Gastroesophageal sphincter (tissue), 4 donors: Measurements from ENCODE around the gene CD276. TPM values are rescaled to one million over a fixed set of nuclear protein-coding genes. Genes with fewer than 3 reads are reported as not detected.

ENCODE experiments used
- ATAC-seq: fragments of 150-250 bp; one replicate; pipeline ENCODE4 v1.9.1; 2016; ENCODE audit warnings: mild to moderate bottlenecking, moderate library complexity
- H3K27ac ChIP-seq, 4 donors: fragments of 200-600 bp; sonication (generic) in 3 of 4; 1 replicate in 3 of 4; 2 replicates in 1 of 4; pipeline ENCODE4 v1.5.1; 2016 to 2019
- H3K27me3 ChIP-seq: fragments of 200-600 bp; sonication (generic); one replicate; pipeline ENCODE4 v1.5.1; 2019
- H3K36me3 ChIP-seq, 2 donors: fragments of 200-600 bp; sonication (generic); one replicate each; pipeline ENCODE4 v1.5.1; 2019; ENCODE audit warnings: control low read depth in 1 of 2
- H3K4me1 ChIP-seq, 3 donors: fragments of 200-600 bp; sonication (generic); 1 replicate in 2 of 3; 2 replicates in 1 of 3; pipeline ENCODE4 v1.5.1; 2016 to 2019; ENCODE audit warnings: control low read depth in 2 of 3
- H3K4me3 ChIP-seq, 2 donors: fragments of 200-600 bp; sonication (generic); one replicate each; pipeline ENCODE4 v1.5.1; 2019; ENCODE audit warnings: mild to moderate bottlenecking in 1 of 2, moderate library complexity in 1 of 2
- H3K9me3 ChIP-seq, 3 donors: fragments of 200-600 bp; sonication (generic); one replicate each; pipeline ENCODE4 v1.5.1; 2017 to 2019; ENCODE audit warnings: control low read depth in 2 of 3
- CTCF ChIP-seq, 4 experiments: fragments of 200-600 bp in 2 of 4; fragments of 450-650 bp in 2 of 4; sonication (generic) in 1 of 4; IDR thresholded peaks; one replicate each; pipeline ENCODE4 v1.5.1; 2017 to 2019; ENCODE audit warnings: antibody characterized with exemption in 4 of 4, mild to moderate bottlenecking in 2 of 4, moderate library complexity in 2 of 4
- EP300 ChIP-seq: sonication (generic); formaldehyde crosslinking; IDR thresholded peaks from one replicate; pipeline ENCODE4 v1.6.1; 2017; ENCODE audit warnings: antibody characterized with exemption, mild to moderate bottlenecking
- POLR2A ChIP-seq, 2 donors: fragments of 450-650 bp; IDR thresholded peaks; one replicate each; pipeline ENCODE4 v1.6.1; 2017; ENCODE audit warnings: antibody characterized with exemption in 2 of 2, mild to moderate bottlenecking in 2 of 2, moderate library complexity in 1 of 2
- POLR2AphosphoS5 ChIP-seq: sonication (generic); formaldehyde crosslinking; IDR thresholded peaks from one replicate; pipeline ENCODE4 v1.6.1; 2017; ENCODE audit warnings: antibody characterized with exemption
- WGBS, 2 donors: methylation state at CpG; one replicate each; pipeline ENCODE4 v1.1.5; 2018; ENCODE audit warnings: low coverage in 1 of 2; 5-methylcytosine and 5-hydroxymethylcytosine counted together
- total RNA-seq, 4 donors: library from RNA; depleted of rRNA; stranded (reverse); fragments of >200 nt; gene quantifications; one replicate each; pipeline ENCODE4 v1.1.0, GENCODE V29; 2016

CD276 gene
- total RNA-seq, 4 donors from 2014 or later, result 34.7 to 61.5 (median 48.0) TPM

- H3K4me1 ChIP-seq, result peaks cover 0 to 45% (median 14%) of the 10 kb centered on the region in 3 donors
- peaks cover 17% of the 10 kb centered on the region for H3K27me3 ChIP-seq
- H3K4me3 ChIP-seq, result peak overlapping the region in 1 of 2 donors; percentile 87
- ATAC-seq, result no peak
- no peaks in the 10 kb centered on the region for H3K9me3 ChIP-seq
- TF ChIP-seq POLR2AphosphoS5, result no peak
- TF ChIP-seq EP300, result no peak
- no peak for TF ChIP-seq POLR2A (IDR thresholded peaks at IDR 0.05)
- no peak for TF ChIP-seq CTCF (IDR thresholded peaks at IDR 0.05)
- no peak overlapping the region for H3K27ac ChIP-seq
- peaks cover 0 to 4% of the 10 kb centered on the region in 2 donors for H3K36me3 ChIP-seq
- 96% methylated on average over 5 of the region's 20 CpGs; no CpG with 5 or more reads in 1 of the 2 donors for WGBS, 2 donors
These were observed 66.8 kb downstream of the CD276 start for GRCh38 chr15:73750951-73751350.

GRCh38 chr15:73751511-73751898 is 67.3 kb downstream of the CD276 start:
- TF ChIP-seq POLR2AphosphoS5, result no peak
- no peak for TF ChIP-seq CTCF (IDR thresholded peaks at IDR 0.05)
- Histone ChIP-seq H3K4me3 (peak overlapping the region; percentile 56 to 87), H3K27ac (peak overlapping the region in 1 of 4 donors; percentile 85), H3K4me1 (peaks cover 0 to 45% (median 14%) of the 10 kb centered on the region in 3 donors), H3K27me3 (peaks cover 17% of the 10 kb centered on the region), H3K9me3 (no peaks in the 10 kb centered on the region), H3K36me3 (peaks cover 0 to 4% of the 10 kb centered on the region in 2 donors)
- WGBS, 2 donors, result 0% methylated on average over 6 of the region's 9 CpGs; no CpG with 5 or more reads in 1 of the 2 donors
- no peak for ATAC-seq

GRCh38 chr15:73751899-73752805 is 68.0 kb downstream of the CD276 start:
- ATAC-seq, result peak; percentile 34
- peak overlapping the region; percentile 56 to 87 for H3K4me3 ChIP-seq
- no peaks in the 10 kb centered on the region for H3K9me3 ChIP-seq
- no CpG with 5 or more reads among the region's 79 CpGs for WGBS, 2 donors
- peak overlapping the region in 3 of 4 donors; percentile 74 to 85 (median 76) for H3K27ac ChIP-seq
- TF ChIP-seq CTCF (IDR thresholded peaks at IDR 0.05) (no peak), EP300 (no peak), POLR2AphosphoS5 (no peak), POLR2A (IDR thresholded peaks at IDR 0.05) (no peak)
- H3K27me3 ChIP-seq, result peaks cover 17% of the 10 kb centered on the region
- peaks cover 0 to 45% (median 14%) of the 10 kb centered on the region in 3 donors for H3K4me1 ChIP-seq
- peaks cover 0 to 4% of the 10 kb centered on the region in 2 donors for H3K36me3 ChIP-seq

GRCh38 chr15:73752806-73753193 is 68.6 kb downstream of the CD276 start:
- peaks cover 17% of the 10 kb centered on the region for H3K27me3 ChIP-seq
- ATAC-seq, result peak; percentile 49
- peaks cover 0 to 4% of the 10 kb centered on the region in 2 donors for H3K36me3 ChIP-seq
- peak overlapping the region; percentile 56 to 87 for H3K4me3 ChIP-seq
- TF ChIP-seq EP300, result no peak
- no peak for TF ChIP-seq CTCF (IDR thresholded peaks at IDR 0.05)
- no peak for TF ChIP-seq POLR2A (IDR thresholded peaks at IDR 0.05)
- no peak for TF ChIP-seq POLR2AphosphoS5
- H3K27ac ChIP-seq, result peak overlapping the region in 3 of 4 donors; percentile 74 to 85 (median 76)
- H3K9me3 ChIP-seq, result no peaks in the 10 kb centered on the region
- WGBS, 2 donors, result 1% methylated on average over 27 of the region's 56 CpGs; no CpG with 5 or more reads in 1 of the 2 donors
- H3K4me1 ChIP-seq, result peaks cover 0 to 49% (median 14%) of the 10 kb centered on the region in 3 donors
